H9 (cell line): ENCODE results near the gene TEX19. TPM values are rescaled to one million over a fixed set of nuclear protein-coding genes. Genes with fewer than 3 reads are reported as not detected.
"Not testable (repeated sequence)": the region's sequence is repeated elsewhere in the genome, so short reads cannot be mapped to it uniquely, and the experiment has no call there.

Experiments used
- DNase-seq: peaks from one replicate; pipeline ENCODE4 v3.0.0-alpha.2; 2017
- H2AFZ ChIP-seq: one replicate; pipeline ENCODE4 v1.6.1; 2013; ENCODE audit warnings: mild to moderate bottlenecking, low read length, control low read depth, moderate library complexity
- H2AK5ac ChIP-seq: 2 replicates; pipeline ENCODE4 v1.6.1; 2013; ENCODE audit warnings: low read length, control low read depth, mixed read lengths; ENCODE audit not compliant: insufficient read length
- H2BK120ac ChIP-seq: one replicate; pipeline ENCODE4 v1.6.1; 2013; ENCODE audit warnings: low read depth, mild to moderate bottlenecking, low read length, control low read depth, inconsistent platforms; ENCODE audit not compliant: poor library complexity, severe bottlenecking
- H2BK12ac ChIP-seq: 2 replicates; pipeline ENCODE4 v1.6.1; 2013; ENCODE audit warnings: low read length, control low read depth, mixed read lengths, low read depth; ENCODE audit not compliant: insufficient read length
- H2BK15ac ChIP-seq: 2 replicates; pipeline ENCODE4 v1.6.1; 2013; ENCODE audit warnings: low read depth, low read length, control low read depth
- H2BK20ac ChIP-seq: one replicate; pipeline ENCODE4 v1.6.1; 2013; ENCODE audit warnings: low read depth, mild to moderate bottlenecking, low read length, control low read depth, inconsistent platforms; ENCODE audit not compliant: poor library complexity, severe bottlenecking
- H2BK5ac ChIP-seq: 2 replicates; pipeline ENCODE4 v1.6.1; 2013; ENCODE audit warnings: low read length, control low read depth, mixed read lengths; ENCODE audit not compliant: insufficient read length
- H3K14ac ChIP-seq: 2 replicates; pipeline ENCODE4 v1.6.1; 2013; ENCODE audit warnings: low read length, control low read depth; ENCODE audit not compliant: insufficient read depth
- H3K18ac ChIP-seq: 2 replicates; pipeline ENCODE4 v1.6.1; 2013; ENCODE audit warnings: low read depth, mild to moderate bottlenecking, mixed read lengths, low read length, control low read depth; ENCODE audit not compliant: insufficient read length
- H3K23ac ChIP-seq: 2 replicates; pipeline ENCODE4 v1.6.1; 2013; ENCODE audit warnings: low read length, control low read depth, mixed read lengths, low read depth; ENCODE audit not compliant: insufficient read length
- H3K23me2 ChIP-seq: 2 replicates; pipeline ENCODE4 v1.6.1; 2013; ENCODE audit warnings: low read depth, mild to moderate bottlenecking, mixed read lengths, low read length, control low read depth; ENCODE audit not compliant: insufficient read length, poor library complexity, severe bottlenecking
- H3K27ac ChIP-seq: 2 replicates; pipeline ENCODE4 v1.5.1; 2013; ENCODE audit warnings: low read length, control low read depth, mixed read lengths, low read depth; ENCODE audit not compliant: insufficient read length
- H3K27me3 ChIP-seq: 2 replicates; pipeline ENCODE4 v1.6.1; 2013; ENCODE audit warnings: low read length, control low read depth, inconsistent platforms; ENCODE audit not compliant: insufficient read depth
- H3K4ac ChIP-seq: 2 replicates; pipeline ENCODE4 v1.6.1; 2013; ENCODE audit warnings: low read depth, mild to moderate bottlenecking, control low read depth, inconsistent platforms, low read length, moderate library complexity
- H3K4me1 ChIP-seq: 2 replicates; pipeline ENCODE4 v1.6.1; 2013; ENCODE audit warnings: low read length, control low read depth, inconsistent platforms; ENCODE audit not compliant: insufficient read depth
- H3K4me2 ChIP-seq: 2 replicates; pipeline ENCODE4 v1.6.1; 2013; ENCODE audit warnings: low read length, control low read depth, mixed read lengths; ENCODE audit not compliant: insufficient read length, insufficient read depth
- H3K56ac ChIP-seq: 2 replicates; pipeline ENCODE4 v1.6.1; 2013; ENCODE audit warnings: low read depth, mild to moderate bottlenecking, mixed read lengths, low read length, control low read depth; ENCODE audit not compliant: insufficient read length
- H3K79me1 ChIP-seq: 2 replicates; pipeline ENCODE4 v1.6.1; 2013; ENCODE audit warnings: low read depth, mild to moderate bottlenecking, moderate library complexity, low read length, control low read depth, inconsistent platforms; ENCODE audit not compliant: insufficient read depth, poor library complexity, severe bottlenecking
- H3K79me2 ChIP-seq: 2 replicates; pipeline ENCODE4 v1.6.1; 2013; ENCODE audit warnings: low read length, control low read depth, inconsistent platforms; ENCODE audit not compliant: insufficient read depth
- H3K9ac ChIP-seq: 2 replicates; pipeline ENCODE4 v1.6.1; 2013; ENCODE audit warnings: low read length, control low read depth, mixed read lengths; ENCODE audit not compliant: insufficient read length; ENCODE audit errors: extremely low read depth
- H3K9me3 ChIP-seq: one replicate; pipeline ENCODE4 v1.6.1; 2013; ENCODE audit warnings: low read depth, low read length, inconsistent platforms; ENCODE audit not compliant: control insufficient read depth
- H3T11ph ChIP-seq: one replicate; pipeline ENCODE4 v1.6.1; 2013; ENCODE audit warnings: mild to moderate bottlenecking, low read length, control low read depth, inconsistent platforms
- H4K20me1 ChIP-seq: one replicate; pipeline ENCODE4 v1.6.1; 2013; ENCODE audit not compliant: control insufficient read depth, insufficient read length, insufficient read depth
- H4K5ac ChIP-seq: 2 replicates; pipeline ENCODE4 v1.6.1; 2013; ENCODE audit warnings: low read depth, mild to moderate bottlenecking, mixed read lengths, low read length, control low read depth; ENCODE audit not compliant: insufficient read length
- H4K8ac ChIP-seq: replicated peaks from 2 replicates; pipeline ENCODE4 v1.6.1; 2013; ENCODE audit warnings: low read length, control low read depth, mixed read lengths, low read depth; ENCODE audit not compliant: insufficient read length
- H4K91ac ChIP-seq: 2 replicates; pipeline ENCODE4 v1.6.1; 2013; ENCODE audit warnings: low read depth, mild to moderate bottlenecking, moderate library complexity, mixed read lengths, low read length, control low read depth; ENCODE audit not compliant: insufficient read length
- H3K27ac Mint-ChIP-seq, 3 experiments: 2 replicates in 2 of 3; 3 replicates in 1 of 3; pipeline ENCODE4 v1.8.0; 2020 to 2021; ENCODE audit warnings: mixed read lengths in 3 of 3, mild to moderate bottlenecking in 1 of 3, moderate library complexity in 1 of 3
- H3K27me3 Mint-ChIP-seq: 2 replicates; pipeline ENCODE4 v1.8.0; 2021; ENCODE audit warnings: low read depth, mild to moderate bottlenecking, moderate library complexity, mixed read lengths
- H3K36me3 Mint-ChIP-seq, 3 experiments: 2 replicates in 2 of 3; 3 replicates in 1 of 3; pipeline ENCODE4 v1.8.0; 2020 to 2021; ENCODE audit warnings: low read depth in 3 of 3, mixed read lengths in 3 of 3; ENCODE audit not compliant: insufficient read depth in 1 of 3
- H3K4me1 Mint-ChIP-seq, 2 experiments: 2 replicates each; pipeline ENCODE4 v1.8.0; 2020; ENCODE audit warnings: mixed read lengths in 2 of 2
- H3K4me3 Mint-ChIP-seq, 2 experiments: 2 replicates in 1 of 2; 3 replicates in 1 of 2; pipeline ENCODE4 v1.8.0; 2020 to 2021; ENCODE audit warnings: mild to moderate bottlenecking in 2 of 2, mixed read lengths in 2 of 2, moderate library complexity in 1 of 2
- H3K9me3 Mint-ChIP-seq, 2 experiments: 2 replicates in 1 of 2; 3 replicates in 1 of 2; pipeline ENCODE4 v1.8.0; 2020; ENCODE audit warnings: mild to moderate bottlenecking in 2 of 2, mixed read lengths in 2 of 2, moderate library complexity in 1 of 2
- CTCF ChIP-seq: fragments of 200-600 bp; sonication (generic); conservative IDR thresholded peaks from 3 replicates; pipeline ENCODE4 v1.8.0; 2021; ENCODE audit warnings: antibody characterized with exemption, mild to moderate bottlenecking
- WGBS: extraction: QIAGEN DNeasy Blood & Tissue Kit; methylation state at CpG from one replicate; pipeline ENCODE4 v1.1.7; 2013; ENCODE audit warnings: missing lambda C conversion rate, low lambda C conversion rate, mixed read lengths; ENCODE audit not compliant: insufficient read length; ENCODE audit errors: extremely low coverage; 5-methylcytosine and 5-hydroxymethylcytosine counted together
- total RNA-seq: library from RNA; stranded (reverse); gene quantifications from 2 replicates; pipeline ENCODE4 v1.2.1, GENCODE V29; 2021

Gene TEX19
- total RNA-seq, 1 experiment from 2014 or later, result 1.4 TPM

GRCh38 chr17:82376042-82376730, 17.1 kb downstream of the TEX19 start:
- H3K79me2 ChIP-seq, result no peaks in the 10 kb centered on the region
- Mint-ChIP-seq H3K4me3 (no peak overlapping the region), H3K36me3 (no peaks in the 10 kb centered on the region), H3K27ac (no peak overlapping the region), H3K9me3 (no peaks in the 10 kb centered on the region; a peak in 1 of 5 replicates), H3K4me1 (peaks cover 3 to 11% of the 10 kb centered on the region in 2 experiments), H3K27me3 (peaks cover 34% of the 10 kb centered on the region)
- no peak overlapping the region for H2BK12ac ChIP-seq
- no peak overlapping the region for H2AK5ac ChIP-seq
- no peak overlapping the region for H4K5ac ChIP-seq
- H4K20me1 ChIP-seq, result no peaks in the 10 kb centered on the region
- H2BK5ac ChIP-seq, result no peak overlapping the region
- H4K91ac ChIP-seq, result no peak overlapping the region
- no peak overlapping the region for H3K18ac ChIP-seq
- DNase-seq, result no peak
- H2AFZ ChIP-seq, result no peak overlapping the region
- H3K27ac ChIP-seq, result no peak overlapping the region
- TF ChIP-seq CTCF, result no peak
- no peak overlapping the region for H3K9ac ChIP-seq
- WGBS, result no CpG with 5 or more reads among the region's 16 CpGs
- H3K14ac ChIP-seq, result no peak overlapping the region; the same call in 1 of the 2 replicates
- no peak overlapping the region for H3K56ac ChIP-seq
- H4K8ac ChIP-seq, result no peak overlapping the region
- H3T11ph ChIP-seq, result no peak overlapping the region
- H3K27me3 ChIP-seq, result peaks cover 8% of the 10 kb centered on the region
- H3K4ac ChIP-seq, result no peak overlapping the region
- no peaks in the 10 kb centered on the region for H3K9me3 ChIP-seq
- H3K23me2 ChIP-seq, result peaks cover 7% of the 10 kb centered on the region
- no peaks in the 10 kb centered on the region; the same call in 1 of the 2 replicates for H3K4me1 ChIP-seq
- H2BK15ac ChIP-seq, result no peak overlapping the region
- no peaks in the 10 kb centered on the region for H3K79me1 ChIP-seq
- no peak overlapping the region for H3K4me2 ChIP-seq
- H2BK120ac ChIP-seq, result no peak overlapping the region
- H3K23ac ChIP-seq, result no peak overlapping the region
- no peak overlapping the region for H2BK20ac ChIP-seq

- H3K4ac ChIP-seq, H3K79me1 ChIP-seq, H3K36me3 Mint-ChIP-seq: not testable (repeated sequence)
These were observed 18.2 kb downstream of the TEX19 start for GRCh38 chr17:82377294-82377693.

More at GRCh38 chr17:82377294-82377693, 18.2 kb downstream of the TEX19 start:
- not testable (repeated sequence) for H2BK12ac ChIP-seq, H3K23ac ChIP-seq, H3K27me3 ChIP-seq, H3K9ac ChIP-seq, H3K18ac ChIP-seq, H4K91ac ChIP-seq, H3K9me3 Mint-ChIP-seq, H3K79me2 ChIP-seq, H3K27ac Mint-ChIP-seq, H3K4me1 ChIP-seq, H2BK5ac ChIP-seq, H2BK20ac ChIP-seq, H3K14ac ChIP-seq, H3K27ac ChIP-seq, H3K4me2 ChIP-seq, H4K8ac ChIP-seq, DNase-seq, H3K9me3 ChIP-seq, H3K56ac ChIP-seq, H3K23me2 ChIP-seq, H4K5ac ChIP-seq, H2AK5ac ChIP-seq, H4K20me1 ChIP-seq, H2BK120ac ChIP-seq, H2AFZ ChIP-seq, H3T11ph ChIP-seq, H3K4me3 Mint-ChIP-seq, H2BK15ac ChIP-seq
- peaks cover 33% of the 10 kb centered on the region for H3K27me3 Mint-ChIP-seq
- H3K4me1 Mint-ChIP-seq, result peaks cover 3 to 11% of the 10 kb centered on the region in 2 experiments
- no CpG with 5 or more reads among the region's 5 CpGs for WGBS
